NB4 (cell line): ENCODE measurements around the gene ACSM2A.

ENCODE experiments used
- CTCF ChIP-seq: IDR thresholded peaks from one replicate; pipeline ENCODE4 v1.5.1; 2012; ENCODE audit warnings: low read depth, low read length
- MAX ChIP-seq: IDR thresholded peaks from 2 replicates; pipeline ENCODE4 v1.6.1; 2011; ENCODE audit warnings: low read depth, low read length
- MYC ChIP-seq: IDR thresholded peaks from 2 replicates; pipeline ENCODE4 v1.6.1; 2011; ENCODE audit warnings: low read depth, low read length
- POLR2A ChIP-seq: IDR thresholded peaks from 2 replicates; pipeline ENCODE4 v1.6.1; 2011; ENCODE audit warnings: mild to moderate bottlenecking; ENCODE audit not compliant: insufficient read length; ENCODE audit errors: extremely low read depth

- TF ChIP-seq CTCF, result no peak
- TF ChIP-seq POLR2A, result no peak
- TF ChIP-seq MYC, result no peak
- no peak for TF ChIP-seq MAX
Measured at GRCh38 chr16:20404637-20405036, 46.7 kb upstream of the ACSM2A start, which contains the start of gene PDILT.
